SKM-1 treated with dmso at 0.1 percent for 144 hours (cell line): Measurements from ENCODE around the gene ZBTB24.

Experiments
- DNase-seq: peaks from one replicate; lab custom pipeline; 2025; ENCODE audit not compliant: unreplicated experiment; lab: John Stamatoyannopoulos, UW

The ZBTB24 gene

DNA sequence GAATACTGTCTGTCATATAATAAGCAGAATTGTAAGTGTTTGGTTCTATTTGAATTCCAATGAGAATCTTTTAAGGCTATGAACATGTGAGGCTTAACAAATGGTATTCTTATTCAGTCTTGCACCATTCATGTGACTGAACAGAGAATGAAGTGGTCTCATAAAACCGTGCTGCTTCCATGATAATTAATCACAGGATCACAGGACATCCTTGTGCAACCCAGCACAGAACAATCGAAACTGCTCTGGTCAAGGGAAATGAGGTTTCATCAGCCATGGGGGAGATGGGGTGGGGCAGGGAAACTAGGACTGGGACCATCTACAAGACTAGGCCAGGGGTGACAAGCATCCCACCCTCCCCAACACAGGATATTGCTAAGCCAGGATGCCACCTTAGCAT lies 48.6 kb downstream of the ZBTB24 start:
- DNase-seq = no peak

DNA sequence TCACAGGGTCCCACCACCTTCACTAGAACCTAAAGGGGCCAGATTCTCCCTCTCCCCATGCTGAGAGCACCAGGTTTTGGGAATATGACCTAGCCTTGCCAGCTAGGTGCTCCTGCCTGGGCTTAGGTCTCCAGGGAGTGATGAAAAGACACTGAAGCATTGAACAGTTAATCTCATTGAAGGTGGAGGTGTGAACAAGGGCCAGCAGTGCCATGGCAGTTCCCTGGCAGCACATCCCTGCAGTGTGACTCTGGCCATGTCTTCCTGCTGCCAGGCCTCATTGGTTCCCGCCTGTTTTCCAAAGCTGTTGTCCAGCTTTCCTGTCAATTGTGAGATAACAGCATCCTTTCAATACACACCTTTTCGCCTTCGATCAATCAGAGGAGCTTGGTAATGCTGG lies 53.5 kb downstream of the ZBTB24 start:
- DNase-seq = no peak

DNA sequence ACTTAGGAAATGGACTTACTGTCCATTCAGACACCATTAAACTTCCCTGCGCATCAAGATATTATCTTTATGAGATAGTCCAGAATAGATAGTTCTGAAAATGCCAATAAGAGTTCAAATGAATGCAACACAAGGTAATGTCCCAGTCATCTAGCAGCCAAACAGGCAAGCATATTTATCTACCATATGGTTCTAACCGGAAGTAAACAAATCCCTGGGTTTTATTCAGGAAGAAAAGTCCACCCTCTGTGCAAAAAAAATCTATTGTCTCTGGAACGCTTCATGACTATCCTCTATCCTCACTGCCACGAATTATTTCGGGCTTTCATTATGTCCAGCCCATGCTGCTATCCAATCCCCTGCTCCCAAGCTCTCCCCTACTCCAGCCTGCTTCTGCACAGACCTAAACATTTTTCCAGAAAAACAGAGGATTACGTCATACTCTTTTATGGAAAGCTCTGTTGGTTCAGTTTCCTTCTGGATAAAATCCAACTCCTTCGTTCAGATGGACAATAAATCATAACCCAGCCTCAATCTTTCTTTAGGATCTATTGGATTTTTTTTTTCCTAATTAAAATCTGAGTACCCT lies 54.0 kb downstream of the ZBTB24 start:
- DNase-seq = no peak

DNA sequence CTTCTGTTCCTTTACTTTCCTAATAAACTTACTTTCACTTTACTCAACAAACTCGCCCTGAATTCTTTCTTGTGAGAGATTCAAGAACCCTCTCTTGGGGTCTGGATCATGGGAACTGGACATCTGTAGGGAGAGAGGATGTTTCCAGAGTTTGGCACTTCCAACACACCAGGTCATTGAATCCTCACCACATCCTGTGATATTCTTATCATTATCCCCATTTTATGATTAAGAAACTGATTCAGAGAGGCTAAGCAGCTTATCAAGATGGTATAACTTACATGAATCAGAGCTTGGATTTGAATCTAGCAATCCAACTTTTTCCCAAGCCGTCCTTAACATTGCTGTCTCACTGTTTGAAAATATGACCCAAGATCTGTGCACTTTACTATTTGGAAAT lies 58.1 kb downstream of the ZBTB24 start:
- DNase-seq = no peak

DNA sequence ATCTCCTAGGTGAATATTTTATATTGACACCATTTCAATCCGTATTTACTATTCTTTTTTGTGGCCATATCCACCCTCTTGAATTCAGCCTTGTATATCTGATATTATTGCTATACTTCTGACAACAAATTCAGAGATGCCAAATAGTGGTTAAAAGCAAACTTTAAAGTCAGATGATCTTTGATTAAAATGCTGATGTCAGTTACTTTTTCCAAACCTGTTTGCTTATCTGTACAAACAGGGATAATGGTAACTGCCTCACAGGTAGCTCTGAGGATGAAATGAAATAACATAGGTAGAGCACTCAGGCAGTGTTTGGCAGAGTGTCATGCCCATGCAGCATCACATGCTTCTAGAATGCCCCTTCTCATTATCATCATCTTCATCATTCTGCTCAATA lies 61.8 kb downstream of the ZBTB24 start:
- no peak for DNase-seq

DNA sequence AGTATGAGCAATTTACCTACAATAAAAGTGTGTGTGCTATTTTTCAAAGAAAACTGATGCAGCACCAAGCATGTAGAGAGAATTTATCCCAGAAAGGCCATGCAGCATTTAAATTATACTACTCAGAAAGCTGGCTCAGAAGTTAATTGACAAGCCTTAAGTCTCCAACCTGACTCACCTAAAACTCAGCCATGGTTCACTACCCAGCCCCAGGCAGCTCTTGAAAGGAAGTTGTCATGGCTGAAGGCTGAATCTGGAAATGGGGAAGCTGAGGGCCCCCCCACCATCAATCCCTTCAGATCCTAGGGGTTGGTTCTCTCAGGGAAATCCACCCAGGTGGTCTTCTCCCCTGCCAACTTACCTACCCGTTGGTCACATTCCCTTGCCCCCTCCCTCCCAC lies 62.3 kb downstream of the ZBTB24 start:
- DNase-seq = no peak

DNA sequence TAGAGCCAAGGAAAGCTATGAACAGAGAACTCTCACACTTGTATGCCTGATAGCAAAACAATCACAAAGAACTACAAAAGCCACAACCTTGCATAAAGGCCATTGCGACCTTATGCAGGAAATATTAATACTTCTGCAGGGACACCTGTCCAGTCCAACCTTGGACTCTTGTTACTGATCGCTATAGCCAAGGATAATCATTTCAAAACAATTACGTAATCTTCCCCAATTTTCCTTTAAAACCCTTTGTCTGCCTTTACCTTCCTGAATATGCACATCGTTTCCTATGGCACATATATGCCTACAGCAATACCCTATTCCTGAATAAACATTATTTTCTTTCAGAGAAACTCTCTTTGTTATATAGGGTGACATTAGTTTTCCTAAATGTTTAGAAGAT lies 65.4 kb downstream of the ZBTB24 start:
- no peak for DNase-seq
